GM12878 (cell line): ENCODE data around the gene DLG2. TPM values are rescaled to one million over a fixed set of nuclear protein-coding genes. Genes with fewer than 3 reads are reported as not detected.
"Not testable (repeated sequence)": the region's sequence is repeated elsewhere in the genome, so short reads cannot be mapped to it uniquely, and the experiment has no call there.

Experiments used
- ATAC-seq: fragments of 200-7000 bp; cut with Tn5 transposase; 3 replicates; pipeline ENCODE4 v1.9.1; 2020; ENCODE audit warnings: mild to moderate bottlenecking, moderate library complexity
- BruUV-seq: library from RNA; stranded (reverse); fragments of 400-500 nt; replicated peaks from 2 replicates; lab custom pipeline; 2021; lab: Mats Ljungman, UMichigan
- CTCF ChIA-PET: fragments of 300-600 bp; sonication (Branson Sonifier 250); formaldehyde crosslinking; extraction: SDS; loops from one replicate; lab custom pipeline; 2021; ENCODE audit warnings: inconsistent platforms; lab: Yijun Ruan, JAX
- POLR2A ChIA-PET: fragments of 350-600 bp; formaldehyde crosslinking; extraction: SDS; loops from one replicate; lab custom pipeline; 2021; ENCODE audit warnings: inconsistent platforms; lab: Charles Lee
- RAD21 ChIA-PET: fragments of 300-600 bp; sonication (Branson Sonifier 250); formaldehyde crosslinking; loops from one replicate; lab custom pipeline; 2023; ENCODE audit warnings: antibody characterized with exemption; ENCODE audit not compliant: unreplicated experiment; lab: Charles Lee
- SMC1A ChIA-PET: fragments of 300-600 bp; sonication (Branson Sonifier 250); formaldehyde crosslinking; loops from one replicate; lab custom pipeline; 2023; ENCODE audit not compliant: unreplicated experiment, uncharacterized antibody; lab: Charles Lee
- DNase-seq: peaks from one replicate; pipeline ENCODE4 v3.0.0-alpha.2; 2011; ENCODE audit warnings: low read depth, low spot score
- FAIRE-seq: peaks from 3 replicates; lab custom pipeline; 2011; peaks lifted over from hg19 to GRCh38; lab: Jason Lieb, UNC
- H2AFZ ChIP-seq: 2 replicates; pipeline ENCODE4 v1.6.0; 2011; ENCODE audit warnings: low read depth, low read length, control low read depth; ENCODE audit not compliant: control insufficient read depth
- H3K27ac ChIP-seq: 2 replicates; pipeline ENCODE4 v1.5.1; 2011; ENCODE audit warnings: control low read depth; ENCODE audit not compliant: control insufficient read depth, insufficient read depth
- H3K27me3 ChIP-seq, 2 experiments: replicated peaks in 1 of 2; 2 replicates each; pipeline versions ENCODE4 v1.6.0 to v1.6.1; 2011; ENCODE audit warnings: low read length in 1 of 2; ENCODE audit not compliant: control insufficient read depth in 2 of 2, insufficient read depth in 2 of 2
- H3K36me3 ChIP-seq, 2 experiments: 2 replicates each; pipeline ENCODE4 v1.5.1; 2011; ENCODE audit warnings: low read length in 1 of 2; ENCODE audit not compliant: control insufficient read depth in 2 of 2, insufficient read depth in 2 of 2
- H3K4me1 ChIP-seq: 2 replicates; pipeline ENCODE4 v1.6.1; 2011; ENCODE audit warnings: mild to moderate bottlenecking, low read length, moderate library complexity, mixed read lengths; ENCODE audit not compliant: control insufficient read depth, insufficient read depth
- H3K4me2 ChIP-seq: 2 replicates; pipeline ENCODE4 v1.6.0; 2011; ENCODE audit warnings: control low read depth; ENCODE audit not compliant: control insufficient read depth, insufficient read depth
- H3K4me3 ChIP-seq: fragments of 200-600 bp; sonication (generic); 2 replicates; pipeline ENCODE4 v1.5.1; 2016
- H3K79me2 ChIP-seq: 2 replicates; pipeline ENCODE4 v1.6.0; 2011; ENCODE audit warnings: low read length; ENCODE audit not compliant: control insufficient read depth, insufficient read depth
- H3K9ac ChIP-seq: 2 replicates; pipeline ENCODE4 v1.8.0; 2011; ENCODE audit warnings: low read length, control low read depth, mixed read lengths; ENCODE audit not compliant: control insufficient read depth, insufficient read depth
- H3K9me3 ChIP-seq: replicated peaks from 3 replicates; pipeline ENCODE4 v1.5.1; 2011; ENCODE audit warnings: mild to moderate bottlenecking, low read length; ENCODE audit not compliant: control insufficient read depth, insufficient read depth
- H4K20me1 ChIP-seq: 2 replicates; pipeline ENCODE4 v1.6.0; 2011; ENCODE audit not compliant: control insufficient read depth, insufficient read depth
- CHD4 ChIP-seq: fragments of 200-600 bp; sonication (generic); IDR thresholded peaks from 2 replicates; pipeline ENCODE4 v1.6.1; 2016; ENCODE audit warnings: mild to moderate bottlenecking
- NFIC ChIP-seq: IDR thresholded peaks from 2 replicates; pipeline ENCODE4 v1.6.1; 2012; ENCODE audit warnings: low read depth, mild to moderate bottlenecking, inconsistent platforms, low read length, moderate library complexity
- NFYB ChIP-seq: IDR thresholded peaks from 2 replicates; pipeline ENCODE4 v1.6.1; 2011; ENCODE audit warnings: low read depth, mild to moderate bottlenecking, low read length, improper control_type of control experiment, moderate library complexity; ENCODE audit not compliant: insufficient read depth
- RFX5 ChIP-seq: IDR thresholded peaks from 2 replicates; pipeline ENCODE4 v1.6.1; 2011; ENCODE audit warnings: low read depth, low read length, improper control_type of control experiment
- WGBS: methylation state at CpG from one replicate; pipeline ENCODE4 v1.1.6; 2016; ENCODE audit warnings: low lambda C conversion rate; ENCODE audit not compliant: insufficient replicate concordance, insufficient coverage; ENCODE audit errors: missing lambda C conversion rate; 5-methylcytosine and 5-hydroxymethylcytosine counted together
- in situ Hi-C: fragments of 300-500 bp; cut with MboI; formaldehyde crosslinking; loops from 9 replicates; pipeline ENCODE4 v1.14.3; 2018; ENCODE audit warnings: mixed read lengths
- intact Hi-C: fragments of 100-400 bp; cut with micrococcal nuclease; formaldehyde crosslinking; loops from one replicate; pipeline ENCODE4 v1.14.2; 2022; ENCODE audit not compliant: unreplicated experiment
- polyA plus RNA-seq, 11 experiments: library from polyadenylated mRNA; depleted of rRNA in 4 of 11; unstranded in 6 of 11; stranded (reverse) in 5 of 11; fragments of >200 nt; fragmentation: Nextera tagmentation in 4 of 11; fragmentation: Illumina TruSeq in 1 of 11; extraction: Ambion mirVana in 4 of 11; extraction: Trizol in 1 of 11; gene quantifications; 1 replicate in 1 of 11; 2 replicates in 10 of 11; pipeline versions ENCODE4 v1.2.1 to v1.2.3, GENCODE V29; 2011 to 2016; ENCODE audit warnings: inconsistent platforms in 2 of 11, missing spikeins in 2 of 11, low read depth in 1 of 11
- total RNA-seq, 4 experiments: library from RNA; depleted of rRNA in 3 of 4; stranded (reverse); fragments of >200 nt in 3 of 4; fragmentation: Illumina TruSeq in 1 of 4; extraction: Trizol in 1 of 4; gene quantifications; 2 replicates each; pipeline versions ENCODE4 v1.2.1 to v1.2.3, GENCODE V29; 2013 to 2021
- TF ChIP-seq, protein P1 (sequence below): fragments of 150-350 bp; IDR thresholded peaks from 2 replicates; pipeline ENCODE4 v1.6.1; 2014; ENCODE audit warnings: mild to moderate bottlenecking, low read depth, low read length
- TF ChIP-seq, protein P2 (sequence below): fragments of 450-650 bp; IDR thresholded peaks from 2 replicates; pipeline ENCODE4 v1.6.1; 2017; ENCODE audit warnings: mild to moderate bottlenecking, moderate library complexity

DLG2 gene
- total and polyA plus RNA-seq, 10 of the 15 experiments (the other 5 are each of a cell fraction or from before 2014, with no cell fraction given), result 0.09 to 0.98 (median 0.35) TPM

DNA sequence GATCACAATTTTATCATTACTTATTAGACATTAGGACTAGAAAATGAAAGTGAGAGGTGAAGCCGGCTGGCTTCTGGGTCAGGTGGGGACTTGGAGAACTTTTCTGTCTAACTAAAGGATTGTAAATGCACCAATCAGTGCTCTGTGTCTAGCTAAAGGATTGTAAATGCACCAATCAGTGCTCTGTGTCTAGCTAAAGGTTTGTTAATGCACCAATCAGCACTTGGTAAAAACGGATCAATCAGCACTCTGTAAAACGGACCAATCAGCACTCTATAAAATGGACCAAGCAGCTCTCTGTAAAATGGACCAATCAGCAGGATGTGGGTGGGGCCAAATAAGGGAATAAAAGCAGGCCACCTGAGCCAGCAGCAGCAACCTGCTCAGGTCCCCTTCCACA, 20.9 kb downstream of the DLG2 start:
- BruUV-seq, H3K4me1 ChIP-seq, H3K27ac ChIP-seq, intact Hi-C loops, H3K9ac ChIP-seq, H2AFZ ChIP-seq, FAIRE-seq, H3K4me2 ChIP-seq, DNase-seq, SMC1A ChIA-PET, H3K79me2 ChIP-seq, H3K27me3 ChIP-seq, H3K4me3 ChIP-seq, H3K36me3 ChIP-seq, H4K20me1 ChIP-seq, POLR2A ChIA-PET, ATAC-seq, in situ Hi-C loops, RAD21 ChIA-PET, H3K9me3 ChIP-seq: not testable (repeated sequence)
- CTCF ChIA-PET, result interaction anchor here (1.3 kb wide), 1 partner anchor 10 kb away, joined by 4 read pairs; no protein-coding TSS in a partner anchor
- TF ChIP-seq NFYB, result peak; percentile 70
- WGBS, result 88% methylated on average over 3 of the region's 3 CpGs

GRCh38 chr11:85603220-85603619, 23.9 kb downstream of the DLG2 start:
- TF ChIP-seq, protein P1, sequence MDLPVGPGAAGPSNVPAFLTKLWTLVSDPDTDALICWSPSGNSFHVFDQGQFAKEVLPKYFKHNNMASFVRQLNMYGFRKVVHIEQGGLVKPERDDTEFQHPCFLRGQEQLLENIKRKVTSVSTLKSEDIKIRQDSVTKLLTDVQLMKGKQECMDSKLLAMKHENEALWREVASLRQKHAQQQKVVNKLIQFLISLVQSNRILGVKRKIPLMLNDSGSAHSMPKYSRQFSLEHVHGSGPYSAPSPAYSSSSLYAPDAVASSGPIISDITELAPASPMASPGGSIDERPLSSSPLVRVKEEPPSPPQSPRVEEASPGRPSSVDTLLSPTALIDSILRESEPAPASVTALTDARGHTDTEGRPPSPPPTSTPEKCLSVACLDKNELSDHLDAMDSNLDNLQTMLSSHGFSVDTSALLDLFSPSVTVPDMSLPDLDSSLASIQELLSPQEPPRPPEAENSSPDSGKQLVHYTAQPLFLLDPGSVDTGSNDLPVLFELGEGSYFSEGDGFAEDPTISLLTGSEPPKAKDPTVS, result no peak
- TF ChIP-seq CHD4, result no peak
- TF ChIP-seq NFIC, result no peak
- TF ChIP-seq, protein P2, sequence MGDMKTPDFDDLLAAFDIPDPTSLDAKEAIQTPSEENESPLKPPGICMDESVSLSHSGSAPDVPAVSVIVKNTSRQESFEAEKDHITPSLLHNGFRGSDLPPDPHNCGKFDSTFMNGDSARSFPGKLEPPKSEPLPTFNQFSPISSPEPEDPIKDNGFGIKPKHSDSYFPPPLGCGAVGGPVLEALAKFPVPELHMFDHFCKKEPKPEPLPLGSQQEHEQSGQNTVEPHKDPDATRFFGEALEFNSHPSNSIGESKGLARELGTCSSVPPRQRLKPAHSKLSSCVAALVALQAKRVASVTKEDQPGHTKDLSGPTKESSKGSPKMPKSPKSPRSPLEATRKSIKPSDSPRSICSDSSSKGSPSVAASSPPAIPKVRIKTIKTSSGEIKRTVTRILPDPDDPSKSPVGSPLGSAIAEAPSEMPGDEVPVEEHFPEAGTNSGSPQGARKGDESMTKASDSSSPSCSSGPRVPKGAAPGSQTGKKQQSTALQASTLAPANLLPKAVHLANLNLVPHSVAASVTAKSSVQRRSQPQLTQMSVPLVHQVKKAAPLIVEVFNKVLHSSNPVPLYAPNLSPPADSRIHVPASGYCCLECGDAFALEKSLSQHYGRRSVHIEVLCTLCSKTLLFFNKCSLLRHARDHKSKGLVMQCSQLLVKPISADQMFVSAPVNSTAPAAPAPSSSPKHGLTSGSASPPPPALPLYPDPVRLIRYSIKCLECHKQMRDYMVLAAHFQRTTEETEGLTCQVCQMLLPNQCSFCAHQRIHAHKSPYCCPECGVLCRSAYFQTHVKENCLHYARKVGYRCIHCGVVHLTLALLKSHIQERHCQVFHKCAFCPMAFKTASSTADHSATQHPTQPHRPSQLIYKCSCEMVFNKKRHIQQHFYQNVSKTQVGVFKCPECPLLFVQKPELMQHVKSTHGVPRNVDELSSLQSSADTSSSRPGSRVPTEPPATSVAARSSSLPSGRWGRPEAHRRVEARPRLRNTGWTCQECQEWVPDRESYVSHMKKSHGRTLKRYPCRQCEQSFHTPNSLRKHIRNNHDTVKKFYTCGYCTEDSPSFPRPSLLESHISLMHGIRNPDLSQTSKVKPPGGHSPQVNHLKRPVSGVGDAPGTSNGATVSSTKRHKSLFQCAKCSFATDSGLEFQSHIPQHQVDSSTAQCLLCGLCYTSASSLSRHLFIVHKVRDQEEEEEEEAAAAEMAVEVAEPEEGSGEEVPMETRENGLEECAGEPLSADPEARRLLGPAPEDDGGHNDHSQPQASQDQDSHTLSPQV, result no peak
- TF ChIP-seq RFX5, result no peak
- TF ChIP-seq, all 136 proteins: peak for 0
- FAIRE-seq (no peak), DNase-seq (no peak), ATAC-seq (no peak)
- Histone ChIP-seq H3K4me3 (no peak overlapping the region), H4K20me1 (no peaks in the 10 kb centered on the region), H3K4me1 (no peaks in the 10 kb centered on the region), H3K27ac (no peak overlapping the region), H3K9ac (no peak overlapping the region), H3K9me3 (no peaks in the 10 kb centered on the region), H3K27me3 (no peaks in the 10 kb centered on the region), H2AFZ (no peak overlapping the region), H3K4me2 (no peak overlapping the region), H3K79me2 (no peaks in the 10 kb centered on the region), H3K36me3 (no peaks in the 10 kb centered on the region)
- BruUV-seq, result no TSS peak
- CTCF ChIA-PET, result no interaction called here
- in situ Hi-C loops, result no loop called here
- POLR2A ChIA-PET, result no interaction called here
- WGBS, result 53% methylated on average over 4 of the region's 4 CpGs
- RAD21 ChIA-PET, result no interaction called here
- intact Hi-C loops, result no loop called here
- SMC1A ChIA-PET, result interaction anchor here (0.6 kb wide), 1 partner anchor 1639 kb away, joined by 4 read pairs; no protein-coding TSS in a partner anchor
